ENCODE results near the gene VSTM5. TPM values are rescaled to one million over a fixed set of nuclear protein-coding genes. Genes with fewer than 3 reads are reported as not detected.

VSTM5 gene
- total and polyA plus RNA-seq, 7 donors: 0.23 to 3.6 (median 0.85) TPM; not detected in 1

DNA sequence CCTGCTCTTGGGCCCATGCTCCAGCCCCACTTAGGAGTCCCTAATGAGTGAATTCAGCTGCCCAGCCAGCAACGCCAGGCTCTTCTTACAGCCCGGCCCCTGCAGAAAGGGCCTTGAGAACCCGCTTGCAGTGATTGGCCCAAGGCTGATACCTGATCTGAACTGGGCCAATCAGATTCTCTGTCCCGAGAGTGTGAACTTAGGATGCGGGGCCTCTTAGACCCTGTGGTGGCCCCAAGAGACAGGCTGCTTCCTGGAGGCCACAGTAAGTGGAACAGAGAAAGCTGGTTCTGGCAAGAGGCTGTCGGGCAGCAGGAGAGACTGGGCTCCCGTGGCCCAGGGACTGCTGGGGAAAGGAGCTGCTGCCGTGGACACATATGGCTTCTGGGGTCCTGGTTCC, 11.5 kb downstream of the VSTM5 start:
- no peaks in the 10 kb centered on the region for H3K36me3 ChIP-seq
- H3K4me1 ChIP-seq: peaks cover 0 to 11% (median 0%) of the 10 kb centered on the region in 4 donors
- no peak overlapping the region for H3K4me3 ChIP-seq
- no peak overlapping the region for H3K27ac ChIP-seq
- WGBS, 2 donors: 94 to 96% methylated on average over 8 of the region's 8 CpGs
- intact Hi-C loops (cut with DNase I): no loop called here
- H3K27me3 ChIP-seq: no peaks in the 10 kb centered on the region
- no peak for DNase-seq
- TF ChIP-seq POLR2AphosphoS5 (IDR thresholded peaks at IDR 0.05) (no peak), EP300 (IDR thresholded peaks at IDR 0.05) (no peak), POLR2A (IDR thresholded peaks at IDR 0.05) (no peak)
- TF ChIP-seq, protein P1, sequence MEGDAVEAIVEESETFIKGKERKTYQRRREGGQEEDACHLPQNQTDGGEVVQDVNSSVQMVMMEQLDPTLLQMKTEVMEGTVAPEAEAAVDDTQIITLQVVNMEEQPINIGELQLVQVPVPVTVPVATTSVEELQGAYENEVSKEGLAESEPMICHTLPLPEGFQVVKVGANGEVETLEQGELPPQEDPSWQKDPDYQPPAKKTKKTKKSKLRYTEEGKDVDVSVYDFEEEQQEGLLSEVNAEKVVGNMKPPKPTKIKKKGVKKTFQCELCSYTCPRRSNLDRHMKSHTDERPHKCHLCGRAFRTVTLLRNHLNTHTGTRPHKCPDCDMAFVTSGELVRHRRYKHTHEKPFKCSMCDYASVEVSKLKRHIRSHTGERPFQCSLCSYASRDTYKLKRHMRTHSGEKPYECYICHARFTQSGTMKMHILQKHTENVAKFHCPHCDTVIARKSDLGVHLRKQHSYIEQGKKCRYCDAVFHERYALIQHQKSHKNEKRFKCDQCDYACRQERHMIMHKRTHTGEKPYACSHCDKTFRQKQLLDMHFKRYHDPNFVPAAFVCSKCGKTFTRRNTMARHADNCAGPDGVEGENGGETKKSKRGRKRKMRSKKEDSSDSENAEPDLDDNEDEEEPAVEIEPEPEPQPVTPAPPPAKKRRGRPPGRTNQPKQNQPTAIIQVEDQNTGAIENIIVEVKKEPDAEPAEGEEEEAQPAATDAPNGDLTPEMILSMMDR (IDR thresholded peaks at IDR 0.05): no peak
- H3K9me3 ChIP-seq: no peaks in the 10 kb centered on the region

DNA sequence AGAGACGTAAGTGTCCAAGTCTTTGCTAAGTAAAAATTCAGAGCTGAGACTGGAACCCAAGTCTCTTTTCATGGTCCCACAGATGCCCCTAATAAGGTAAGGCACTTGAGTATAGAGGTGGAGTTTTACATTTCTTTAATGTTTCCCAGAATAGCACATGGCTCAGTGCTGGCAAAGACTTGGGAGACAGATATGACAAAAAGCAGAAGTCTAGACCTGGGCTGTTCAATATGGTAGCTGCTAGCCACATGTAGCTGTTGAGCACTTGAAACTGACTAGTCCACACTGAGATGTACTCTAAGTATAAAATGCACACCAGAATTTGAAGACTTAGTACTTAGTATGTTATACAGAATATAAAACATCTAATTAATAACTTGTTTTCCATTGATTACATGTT, 17.6 kb downstream of the VSTM5 start:
- Histone ChIP-seq H3K27ac (peak overlapping the region in 1 of 4 donors; percentile 63), H3K36me3 (no peaks in the 10 kb centered on the region), H3K27me3 (no peaks in the 10 kb centered on the region), H3K4me1 (peaks cover 0 to 14% (median 0%) of the 10 kb centered on the region in 4 donors), H3K4me3 (no peak overlapping the region), H3K9me3 (no peaks in the 10 kb centered on the region)
- WGBS, 2 donors: 92 to 95% methylated on average over 1 of the region's 1 CpG
- no peak for DNase-seq
- intact Hi-C loops (cut with DNase I): no loop called here
- TF ChIP-seq POLR2AphosphoS5 (IDR thresholded peaks at IDR 0.05) (peak in 3 of 4 donors; percentile 7 to 39 (median 23)), POLR2A (IDR thresholded peaks at IDR 0.05) (no peak)

DNA sequence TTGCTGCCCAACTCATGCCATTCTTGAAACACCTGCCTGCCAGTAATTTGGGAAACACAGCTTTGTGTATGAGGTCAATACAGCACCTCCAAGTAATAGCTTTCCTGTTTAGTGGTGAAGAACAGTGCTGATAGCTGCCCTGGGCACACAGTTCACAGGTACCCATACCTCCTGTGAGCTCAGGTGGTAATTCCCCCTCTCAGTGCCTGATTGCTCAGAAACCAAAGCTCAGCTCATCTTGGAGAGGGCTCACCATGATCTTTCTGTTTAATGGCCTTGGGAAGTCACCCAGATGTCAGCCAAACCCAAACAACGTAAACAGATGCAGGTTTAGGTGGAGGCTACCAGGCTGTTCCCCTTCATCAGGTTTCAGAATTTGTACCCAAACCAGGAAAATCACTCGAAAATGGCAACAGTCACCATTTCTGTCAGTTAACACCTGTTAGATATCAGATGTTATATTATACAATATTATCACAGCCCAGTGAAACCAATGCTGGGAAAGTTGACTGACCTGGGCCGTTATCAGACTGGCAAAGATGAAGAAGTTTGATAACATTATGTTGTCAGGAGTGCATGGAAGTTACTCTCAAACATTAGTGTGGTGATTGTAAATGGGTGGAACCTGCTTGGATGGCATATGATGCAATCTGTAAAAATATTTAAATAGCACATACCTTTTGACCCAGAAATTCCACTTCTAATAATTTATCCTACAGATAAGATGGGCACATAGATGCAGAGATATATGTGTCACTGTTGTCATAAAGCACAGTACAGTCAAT, 18.9 kb downstream of the VSTM5 start:
- H3K4me3 ChIP-seq: no peak overlapping the region
- H3K9me3 ChIP-seq: no peaks in the 10 kb centered on the region
- intact Hi-C loops (cut with DNase I): no loop called here
- H3K27me3 ChIP-seq: no peaks in the 10 kb centered on the region
- H3K27ac ChIP-seq: no peak overlapping the region
- 18 to 61% methylated on average over 3 of the region's 3 CpGs for WGBS, 2 donors
- no peak for DNase-seq
- no peaks in the 10 kb centered on the region for H3K36me3 ChIP-seq
- peaks cover 0 to 14% (median 0%) of the 10 kb centered on the region in 4 donors for H3K4me1 ChIP-seq
- TF ChIP-seq, protein P1 (IDR thresholded peaks at IDR 0.05): no peak
- TF ChIP-seq POLR2AphosphoS5 (IDR thresholded peaks at IDR 0.05) (no peak), POLR2A (IDR thresholded peaks at IDR 0.05) (no peak), EP300 (IDR thresholded peaks at IDR 0.05) (no peak)

DNA sequence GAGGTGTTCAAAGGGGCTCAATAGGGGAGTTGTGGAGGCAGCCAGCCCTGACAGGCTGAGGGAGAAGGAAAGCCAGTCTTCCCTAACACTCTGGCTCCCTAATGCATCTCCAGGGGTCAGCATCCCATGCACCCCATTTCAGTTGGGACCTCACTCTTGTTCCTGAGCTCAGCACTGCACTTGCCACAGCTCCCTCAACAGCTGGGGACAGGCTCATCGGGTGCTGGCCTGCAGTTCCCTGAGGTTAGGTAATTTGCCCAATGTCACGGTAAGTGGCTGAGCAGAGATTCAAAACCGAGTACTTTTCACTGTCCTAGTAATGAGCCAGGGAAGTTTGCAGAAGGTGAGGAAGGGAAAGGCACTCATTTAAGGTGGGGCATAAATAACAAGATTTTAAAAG, 20.8 kb downstream of the VSTM5 start:
- H3K36me3 ChIP-seq: no peaks in the 10 kb centered on the region
- H3K4me3 ChIP-seq: no peak overlapping the region
- peaks cover 0 to 14% (median 0%) of the 10 kb centered on the region in 4 donors for H3K4me1 ChIP-seq
- H3K9me3 ChIP-seq: no peaks in the 10 kb centered on the region
- 25 to 77% methylated on average over 3 of the region's 3 CpGs for WGBS, 2 donors
- DNase-seq: no peak
- TF ChIP-seq, protein P1 (IDR thresholded peaks at IDR 0.05): no peak
- no peak for TF ChIP-seq POLR2AphosphoS5 (IDR thresholded peaks at IDR 0.05)
- TF ChIP-seq POLR2A (IDR thresholded peaks at IDR 0.05): no peak
- TF ChIP-seq EP300 (IDR thresholded peaks at IDR 0.05): no peak
- H3K27me3 ChIP-seq: no peaks in the 10 kb centered on the region
- intact Hi-C loops (cut with DNase I): no loop called here
- no peak overlapping the region for H3K27ac ChIP-seq

DNA sequence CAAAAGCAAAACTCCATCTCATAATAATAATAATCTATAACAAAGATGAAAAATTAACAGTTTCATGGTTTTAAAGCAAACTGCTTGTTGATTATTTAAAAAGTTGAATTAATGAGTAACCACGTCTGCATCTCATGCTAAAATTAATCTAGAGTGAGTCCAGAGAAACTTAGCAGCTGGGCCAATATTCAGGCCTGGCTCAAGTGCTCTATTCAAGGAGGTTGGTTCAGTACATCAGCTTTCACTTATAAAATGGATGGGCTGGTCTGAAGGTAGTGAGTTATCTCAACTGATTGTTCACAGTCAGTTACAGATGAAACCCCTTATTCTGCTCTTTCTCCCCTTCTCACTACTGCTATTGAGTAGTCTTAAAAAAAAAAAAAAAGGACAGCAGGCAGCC, 23.1 kb downstream of the VSTM5 start:
- TF ChIP-seq POLR2A (IDR thresholded peaks at IDR 0.05) (no peak), EP300 (IDR thresholded peaks at IDR 0.05) (no peak), POLR2AphosphoS5 (IDR thresholded peaks at IDR 0.05) (no peak)
- TF ChIP-seq, protein P1 (IDR thresholded peaks at IDR 0.05): no peak
- Histone ChIP-seq H3K27me3 (no peaks in the 10 kb centered on the region), H3K27ac (no peak overlapping the region), H3K36me3 (no peaks in the 10 kb centered on the region), H3K4me3 (no peak overlapping the region), H3K4me1 (peaks cover 0 to under 1% (median 0%) of the 10 kb centered on the region in 4 donors), H3K9me3 (no peaks in the 10 kb centered on the region)
- WGBS, 2 donors: 91 to 92% methylated on average over 1 of the region's 1 CpG
- intact Hi-C loops (cut with DNase I): no loop called here
- DNase-seq: no peak

All from sigmoid colon (tissue), 7 donors.